Activated T-helper 1 cell treated with anti-CD3 and anti-CD28 coated beads, Interleukin-12 subunit alpha, Interleukin-12 subunit beta, Interleukin-2, Interleukin-4 antibody, amounts not matched to agents 30 ng/mL and 10 ng/mL and 1 ng/mL, durations not matched to agents 14 hours and 24 hours and 36 hours (primary cell): ENCODE results near the gene GPC5. TPM values are rescaled to one million over a fixed set of nuclear protein-coding genes. Genes with fewer than 3 reads are reported as not detected.
"Not testable (repeated sequence)": the region's sequence is repeated elsewhere in the genome, so short reads cannot be mapped to it uniquely, and the experiment has no call there.

ENCODE experiments used
- DNase-seq: peaks from one replicate; pipeline ENCODE4 v3.0.0; 2021; ENCODE audit warnings: low spot score
- H3K27ac Mint-ChIP-seq: one replicate; pipeline ENCODE4 v1.8.0; 2021; ENCODE audit warnings: mild to moderate bottlenecking, mixed read lengths
- H3K27me3 Mint-ChIP-seq: one replicate; pipeline ENCODE4 v1.8.0; 2022; ENCODE audit warnings: mild to moderate bottlenecking, moderate library complexity, mixed read lengths; ENCODE audit not compliant: insufficient read depth
- H3K36me3 Mint-ChIP-seq: one replicate; pipeline ENCODE4 v1.8.0; 2021; ENCODE audit warnings: low read depth, mixed read lengths
- H3K4me1 Mint-ChIP-seq: one replicate; pipeline ENCODE4 v1.8.0; 2021; ENCODE audit warnings: low read depth, mixed read lengths
- H3K4me3 Mint-ChIP-seq: one replicate; pipeline ENCODE4 v1.8.0; 2021; ENCODE audit warnings: mild to moderate bottlenecking, moderate library complexity, mixed read lengths
- H3K9me3 Mint-ChIP-seq: one replicate; pipeline ENCODE4 v1.8.0; 2021; ENCODE audit warnings: mixed read lengths
- intact Hi-C: fragments of 100-400 bp; cut with micrococcal nuclease; formaldehyde crosslinking; loops from one replicate; pipeline ENCODE4 v1.15.1; 2024
- total RNA-seq: library from RNA; stranded (reverse); gene quantifications from 2 replicates; pipeline ENCODE4 v1.2.3, GENCODE V29; 2022

Gene GPC5
- total RNA-seq, 1 donor from 2014 or later, result not detected

GRCh38 chr13:92668157-92668556 is 1269.7 kb downstream of the GPC5 start:
- intact Hi-C loops, result no loop called here
- Mint-ChIP-seq H3K4me3 (no peak overlapping the region), H3K27me3 (peaks cover 1% of the 10 kb centered on the region)

GRCh38 chr13:92670096-92670495 is 1271.7 kb downstream of the GPC5 start:
- intact Hi-C loops, result no loop called here
- no peak for DNase-seq
- Mint-ChIP-seq H3K4me1 (no peaks in the 10 kb centered on the region), H3K9me3 (peaks cover 4% of the 10 kb centered on the region), H3K27ac (no peak overlapping the region), H3K36me3 (no peaks in the 10 kb centered on the region), H3K27me3 (peaks cover 1% of the 10 kb centered on the region), H3K4me3 (no peak overlapping the region)

More at GRCh38 chr13:92668157-92668556, 1269.7 kb downstream of the GPC5 start:
- Mint-ChIP-seq H3K9me3 (no peaks in the 10 kb centered on the region), H3K36me3 (no peaks in the 10 kb centered on the region), H3K4me1 (no peaks in the 10 kb centered on the region), H3K27ac (no peak overlapping the region)
- no peak for DNase-seq

GRCh38 chr13:92671821-92672220 is 1273.4 kb downstream of the GPC5 start:
- no peak for DNase-seq
- Mint-ChIP-seq H3K4me3 (no peak overlapping the region), H3K4me1 (no peaks in the 10 kb centered on the region), H3K9me3 (peaks cover 4% of the 10 kb centered on the region), H3K36me3 (no peaks in the 10 kb centered on the region), H3K27me3 (peaks cover 1% of the 10 kb centered on the region), H3K27ac (no peak overlapping the region)
- intact Hi-C loops, result no loop called here

DNA sequence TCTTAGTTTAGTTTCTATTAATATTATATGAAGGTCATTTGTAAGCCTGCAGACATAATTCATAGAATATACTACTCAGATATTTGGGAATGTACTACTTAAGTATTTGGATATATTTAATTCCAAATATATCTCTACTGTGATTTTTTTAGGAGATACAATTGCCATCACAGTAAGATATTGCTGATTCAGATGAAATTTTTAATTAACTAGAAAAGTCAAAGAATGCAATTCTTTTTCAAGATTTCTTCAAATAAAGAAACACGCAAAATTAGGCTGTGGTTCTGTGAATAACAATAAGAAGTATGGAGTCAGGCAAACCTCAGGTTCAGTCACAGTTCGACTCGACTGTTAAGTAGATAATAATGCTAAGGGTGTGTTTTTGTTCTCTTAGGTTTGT is 1277.8 kb downstream of the GPC5 start:
- H3K27me3 Mint-ChIP-seq, result peaks cover 1% of the 10 kb centered on the region
- H3K9me3 Mint-ChIP-seq, result peaks cover 4% of the 10 kb centered on the region
- no peak overlapping the region for H3K4me3 Mint-ChIP-seq
- intact Hi-C loops, result no loop called here
- no peaks in the 10 kb centered on the region for H3K4me1 Mint-ChIP-seq
- no peak overlapping the region for H3K27ac Mint-ChIP-seq
- DNase-seq, result no peak
- no peaks in the 10 kb centered on the region for H3K36me3 Mint-ChIP-seq

GRCh38 chr13:92677571-92677970 is 1279.2 kb downstream of the GPC5 start:
- no peak for DNase-seq
- Mint-ChIP-seq H3K36me3 (no peaks in the 10 kb centered on the region), H3K27ac (no peak overlapping the region), H3K4me3 (no peak overlapping the region), H3K9me3 (peaks cover 14% of the 10 kb centered on the region), H3K27me3 (no peaks in the 10 kb centered on the region), H3K4me1 (no peaks in the 10 kb centered on the region)
- intact Hi-C loops, result no loop called here

- H3K27ac Mint-ChIP-seq, result no peak overlapping the region
Observed at GRCh38 chr13:92679602-92680001, 1281.2 kb downstream of the GPC5 start.

DNA sequence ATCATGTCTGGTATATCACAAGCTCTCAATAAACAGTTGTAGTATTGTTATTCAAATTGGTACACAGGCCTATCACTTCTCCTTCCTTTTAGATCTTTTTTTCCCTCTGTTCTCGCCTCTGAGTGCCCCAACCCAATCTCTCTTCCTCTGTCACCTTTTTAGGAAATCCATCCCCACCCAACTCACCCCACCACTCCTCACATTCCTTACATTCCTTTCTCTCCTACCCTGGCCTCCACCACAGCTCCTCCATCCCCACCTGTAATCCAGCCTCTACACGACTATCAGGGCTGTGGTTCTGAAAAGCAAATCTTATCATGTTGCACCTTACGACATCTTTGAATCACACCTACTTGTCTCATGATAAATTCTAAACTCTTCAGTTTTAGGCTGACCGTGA is 1282.8 kb downstream of the GPC5 start:
- H3K27me3 Mint-ChIP-seq, result no peaks in the 10 kb centered on the region
- H3K36me3 Mint-ChIP-seq, result no peaks in the 10 kb centered on the region
- DNase-seq, result no peak
- H3K4me3 Mint-ChIP-seq, result no peak overlapping the region
- H3K9me3 Mint-ChIP-seq, result peaks cover 15% of the 10 kb centered on the region
- H3K4me1 Mint-ChIP-seq, result no peaks in the 10 kb centered on the region
- intact Hi-C loops, result no loop called here
- H3K27ac Mint-ChIP-seq, result no peak overlapping the region

More at GRCh38 chr13:92679602-92680001, 1281.2 kb downstream of the GPC5 start:
- no peak for DNase-seq
- intact Hi-C loops, result no loop called here
- no peaks in the 10 kb centered on the region for H3K36me3 Mint-ChIP-seq
- H3K4me3 Mint-ChIP-seq, result no peak overlapping the region
- H3K27me3 Mint-ChIP-seq, result no peaks in the 10 kb centered on the region
- H3K4me1 Mint-ChIP-seq, result no peaks in the 10 kb centered on the region
- H3K9me3 Mint-ChIP-seq, result peaks cover 12% of the 10 kb centered on the region

GRCh38 chr13:92682832-92683517 is 1284.6 kb downstream of the GPC5 start:
- H3K4me1 Mint-ChIP-seq, result no peaks in the 10 kb centered on the region
- peaks cover 15% of the 10 kb centered on the region for H3K9me3 Mint-ChIP-seq
- no peaks in the 10 kb centered on the region for H3K36me3 Mint-ChIP-seq
- H3K27ac Mint-ChIP-seq, result no peak overlapping the region
- no peak for DNase-seq
- intact Hi-C loops, result no loop called here
- no peaks in the 10 kb centered on the region for H3K27me3 Mint-ChIP-seq
- H3K4me3 Mint-ChIP-seq, result no peak overlapping the region

DNA sequence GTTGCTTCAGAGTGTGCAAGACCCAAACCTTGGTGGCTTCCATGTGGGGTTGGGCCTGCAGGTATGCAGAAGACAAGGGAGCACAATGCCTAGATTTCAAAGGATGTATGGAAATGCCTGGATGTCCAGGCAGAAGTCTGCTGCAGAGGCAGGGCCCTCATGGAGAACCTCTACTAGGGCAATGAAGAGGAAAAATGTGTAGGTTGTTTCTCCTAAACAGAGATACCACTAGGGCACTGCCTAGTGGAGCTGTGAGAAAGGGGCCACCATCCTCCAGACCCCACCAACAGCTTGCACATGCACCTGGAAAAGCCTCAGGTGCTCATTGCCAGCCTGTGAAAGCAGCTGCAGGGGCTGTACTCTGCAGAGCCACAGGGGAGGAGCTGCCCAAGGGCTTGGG is 1295.6 kb downstream of the GPC5 start:
- Mint-ChIP-seq H3K9me3 (peaks cover 34% of the 10 kb centered on the region), H3K36me3 (no peaks in the 10 kb centered on the region), H3K4me1 (no peaks in the 10 kb centered on the region), H3K27ac (no peak overlapping the region), H3K27me3 (no peaks in the 10 kb centered on the region), H3K4me3 (no peak overlapping the region)
- intact Hi-C loops, result no loop called here
- DNase-seq, result no peak

- DNase-seq, intact Hi-C loops, H3K27me3 Mint-ChIP-seq, H3K27ac Mint-ChIP-seq, H3K36me3 Mint-ChIP-seq, H3K4me1 Mint-ChIP-seq, H3K4me3 Mint-ChIP-seq: not testable (repeated sequence)
- peaks cover 42% of the 10 kb centered on the region for H3K9me3 Mint-ChIP-seq
Observed at GRCh38 chr13:92695827-92696226, 1297.4 kb downstream of the GPC5 start.

- no peak for DNase-seq
- Mint-ChIP-seq H3K9me3 (peaks cover 14% of the 10 kb centered on the region), H3K36me3 (no peaks in the 10 kb centered on the region), H3K4me3 (no peak overlapping the region), H3K4me1 (no peaks in the 10 kb centered on the region), H3K27me3 (no peaks in the 10 kb centered on the region), H3K27ac (no peak overlapping the region)
- intact Hi-C loops, result no loop called here
Observed at GRCh38 chr13:92716749-92717148, 1318.3 kb downstream of the GPC5 start.

- DNase-seq, result no peak
- no peaks in the 10 kb centered on the region for H3K4me1 Mint-ChIP-seq
- no peak overlapping the region for H3K27ac Mint-ChIP-seq
- no peaks in the 10 kb centered on the region for H3K36me3 Mint-ChIP-seq
- intact Hi-C loops, result no loop called here
- H3K9me3 Mint-ChIP-seq, result peaks cover 9% of the 10 kb centered on the region
- no peak overlapping the region for H3K4me3 Mint-ChIP-seq
- no peaks in the 10 kb centered on the region for H3K27me3 Mint-ChIP-seq
Observed at GRCh38 chr13:92717857-92718256, 1319.4 kb downstream of the GPC5 start.

DNA sequence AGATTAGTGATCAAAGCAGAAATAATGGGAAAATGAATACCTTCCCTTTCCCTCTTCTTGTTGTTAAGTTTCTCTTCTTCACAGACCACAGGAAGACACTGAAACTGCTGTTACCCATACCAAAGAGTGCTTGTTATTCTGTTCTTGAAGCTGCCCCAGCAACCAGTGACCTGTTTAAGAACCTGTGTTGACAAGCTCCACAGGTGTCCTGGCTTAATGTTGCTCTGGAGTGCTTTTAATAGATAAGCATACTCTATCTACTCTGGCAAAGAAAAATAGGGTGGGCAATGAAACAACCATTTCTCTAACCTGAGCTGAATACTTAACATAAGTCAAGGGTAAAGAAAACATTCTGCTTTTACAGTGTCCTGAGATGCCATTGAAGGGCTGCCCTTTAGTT is 1321.4 kb downstream of the GPC5 start:
- no peaks in the 10 kb centered on the region for H3K27me3 Mint-ChIP-seq
- no peak overlapping the region for H3K4me3 Mint-ChIP-seq
- DNase-seq, result no peak
- no peaks in the 10 kb centered on the region for H3K4me1 Mint-ChIP-seq
- H3K9me3 Mint-ChIP-seq, result peaks cover under 1% of the 10 kb centered on the region
- no peak overlapping the region for H3K27ac Mint-ChIP-seq
- intact Hi-C loops, result no loop called here
- H3K36me3 Mint-ChIP-seq, result no peaks in the 10 kb centered on the region

DNA sequence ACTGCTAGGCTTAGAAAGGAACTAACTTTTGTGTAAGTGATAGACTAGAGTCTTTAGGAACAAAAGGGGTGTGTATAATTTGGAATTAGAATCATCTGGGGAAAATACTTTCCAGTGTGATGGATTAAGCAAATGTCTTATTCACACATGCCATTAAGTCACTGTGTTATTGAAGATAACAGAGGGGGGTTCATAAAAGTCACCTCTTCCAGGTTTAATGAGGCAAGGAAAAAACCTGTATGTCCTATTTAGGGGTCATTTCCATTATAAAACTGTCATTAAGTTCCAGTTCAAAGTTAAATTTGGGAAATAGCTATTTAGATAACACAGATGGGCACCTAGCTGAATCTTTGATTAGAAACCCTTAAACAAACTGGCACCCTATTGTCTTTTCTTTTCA is 1323.2 kb downstream of the GPC5 start:
- peaks cover 4% of the 10 kb centered on the region for H3K9me3 Mint-ChIP-seq

More for the DNA sequence above, 1323.2 kb downstream of the GPC5 start:
- Mint-ChIP-seq H3K4me1 (no peaks in the 10 kb centered on the region), H3K4me3 (no peak overlapping the region), H3K27ac (no peak overlapping the region), H3K27me3 (no peaks in the 10 kb centered on the region), H3K36me3 (no peaks in the 10 kb centered on the region)
- intact Hi-C loops, result no loop called here
- DNase-seq, result no peak
